Measurements from ENCODE around the gene STK32A.

The STK32A gene

GRCh38 chr5:147398860-147399259, 164.0 kb downstream of the STK32A start:
- Histone ChIP-seq H3K9me3 (ENCODE audit: insufficient read depth, low read length, severe bottlenecking) (no peaks in the 10 kb centered on the region), H3K79me2 (ENCODE audit: insufficient read depth, low read length) (no peaks in the 10 kb centered on the region), H3K4me3 (ENCODE audit: low read depth in 1 of 2, low read length in 2 of 2) (no peak overlapping the region), H3K27ac (ENCODE audit: low read length) (no peak overlapping the region), H3K4me1 (ENCODE audit: insufficient read depth, low read length) (no peaks in the 10 kb centered on the region), H3K4me2 (ENCODE audit: insufficient read depth, low read length) (no peak overlapping the region), H3K9ac (ENCODE audit: low read depth, low read length) (no peak overlapping the region), H3K36me3 (ENCODE audit: insufficient read depth, low read length) (no peaks in the 10 kb centered on the region), H3K27me3 (ENCODE audit: insufficient read depth, low read length, poor library complexity) (no peaks in the 10 kb centered on the region), H4K20me1 (ENCODE audit: insufficient read depth, low read length) (no peaks in the 10 kb centered on the region), H2AFZ (ENCODE audit: low read depth, low read length) (no peak overlapping the region)
- TF ChIP-seq, protein P1, sequence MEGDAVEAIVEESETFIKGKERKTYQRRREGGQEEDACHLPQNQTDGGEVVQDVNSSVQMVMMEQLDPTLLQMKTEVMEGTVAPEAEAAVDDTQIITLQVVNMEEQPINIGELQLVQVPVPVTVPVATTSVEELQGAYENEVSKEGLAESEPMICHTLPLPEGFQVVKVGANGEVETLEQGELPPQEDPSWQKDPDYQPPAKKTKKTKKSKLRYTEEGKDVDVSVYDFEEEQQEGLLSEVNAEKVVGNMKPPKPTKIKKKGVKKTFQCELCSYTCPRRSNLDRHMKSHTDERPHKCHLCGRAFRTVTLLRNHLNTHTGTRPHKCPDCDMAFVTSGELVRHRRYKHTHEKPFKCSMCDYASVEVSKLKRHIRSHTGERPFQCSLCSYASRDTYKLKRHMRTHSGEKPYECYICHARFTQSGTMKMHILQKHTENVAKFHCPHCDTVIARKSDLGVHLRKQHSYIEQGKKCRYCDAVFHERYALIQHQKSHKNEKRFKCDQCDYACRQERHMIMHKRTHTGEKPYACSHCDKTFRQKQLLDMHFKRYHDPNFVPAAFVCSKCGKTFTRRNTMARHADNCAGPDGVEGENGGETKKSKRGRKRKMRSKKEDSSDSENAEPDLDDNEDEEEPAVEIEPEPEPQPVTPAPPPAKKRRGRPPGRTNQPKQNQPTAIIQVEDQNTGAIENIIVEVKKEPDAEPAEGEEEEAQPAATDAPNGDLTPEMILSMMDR (IDR thresholded peaks at IDR 0.05; ENCODE audit: borderline replicate concordance, extremely low read depth, low read length, poor library complexity, severe bottlenecking): no peak
- TF ChIP-seq EZH2 (IDR thresholded peaks at IDR 0.05; ENCODE audit: borderline replicate concordance, low read depth, low read length, severe bottlenecking): no peak
- ATAC-seq (ENCODE audit: insufficient read depth, low read depth) (no peak), DNase-seq (no peak)

DNA sequence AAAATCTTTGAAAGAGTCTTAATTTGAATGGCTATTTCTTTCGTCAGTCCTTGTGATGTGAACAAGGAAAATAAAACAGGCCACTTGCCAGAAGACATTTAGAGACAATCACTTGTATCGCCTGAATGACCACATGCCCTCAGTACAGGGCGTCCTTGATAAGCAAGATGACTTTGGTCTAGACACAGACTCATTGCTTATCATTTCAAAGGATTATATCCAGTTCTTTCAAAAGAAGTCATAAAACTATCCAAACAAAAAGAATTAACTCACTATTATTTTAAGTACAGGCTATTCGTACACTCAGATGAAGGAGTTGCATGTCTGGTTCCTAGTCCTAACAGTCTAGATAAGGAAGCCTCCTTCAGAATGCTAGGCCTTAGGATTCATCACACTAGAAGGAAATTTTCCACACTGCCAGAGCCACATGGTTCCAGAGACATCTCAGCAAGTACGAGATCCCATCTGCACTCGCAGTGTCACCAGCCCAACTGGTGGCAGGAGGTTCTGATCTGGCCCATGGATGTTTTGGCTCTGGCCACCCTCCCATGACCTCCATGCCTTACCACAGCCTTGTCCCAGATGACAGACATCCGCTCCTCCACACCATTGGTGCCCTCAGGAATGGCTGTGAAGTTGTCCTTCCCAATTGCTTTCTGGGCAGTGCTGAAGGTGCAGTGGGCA, 165.4 kb downstream of the STK32A start:
- DNase-seq: no peak
- no peak overlapping the region for H3K27ac ChIP-seq (ENCODE audit: low read length)
- H3K27me3 ChIP-seq (ENCODE audit: insufficient read depth, low read length, poor library complexity): no peaks in the 10 kb centered on the region
- H3K36me3 ChIP-seq (ENCODE audit: insufficient read depth, low read length): no peaks in the 10 kb centered on the region
- no peak overlapping the region for H3K4me3 ChIP-seq (ENCODE audit: low read depth in 1 of 2, low read length in 2 of 2)
- no peaks in the 10 kb centered on the region for H4K20me1 ChIP-seq (ENCODE audit: insufficient read depth, low read length)
- TF ChIP-seq, protein P1 (IDR thresholded peaks at IDR 0.05; ENCODE audit: borderline replicate concordance, extremely low read depth, low read length, poor library complexity, severe bottlenecking): no peak
- no peak for TF ChIP-seq EZH2 (IDR thresholded peaks at IDR 0.05; ENCODE audit: borderline replicate concordance, low read depth, low read length, severe bottlenecking)
- no peaks in the 10 kb centered on the region for H3K79me2 ChIP-seq (ENCODE audit: insufficient read depth, low read length)
- ATAC-seq (ENCODE audit: insufficient read depth, low read depth): no peak
- H3K4me2 ChIP-seq (ENCODE audit: insufficient read depth, low read length): no peak overlapping the region
- H3K4me1 ChIP-seq (ENCODE audit: insufficient read depth, low read length): no peaks in the 10 kb centered on the region
- H3K9me3 ChIP-seq (ENCODE audit: insufficient read depth, low read length, severe bottlenecking): no peaks in the 10 kb centered on the region
- H3K9ac ChIP-seq (ENCODE audit: low read depth, low read length): no peak overlapping the region
- no peak overlapping the region for H2AFZ ChIP-seq (ENCODE audit: low read depth, low read length)

DNA sequence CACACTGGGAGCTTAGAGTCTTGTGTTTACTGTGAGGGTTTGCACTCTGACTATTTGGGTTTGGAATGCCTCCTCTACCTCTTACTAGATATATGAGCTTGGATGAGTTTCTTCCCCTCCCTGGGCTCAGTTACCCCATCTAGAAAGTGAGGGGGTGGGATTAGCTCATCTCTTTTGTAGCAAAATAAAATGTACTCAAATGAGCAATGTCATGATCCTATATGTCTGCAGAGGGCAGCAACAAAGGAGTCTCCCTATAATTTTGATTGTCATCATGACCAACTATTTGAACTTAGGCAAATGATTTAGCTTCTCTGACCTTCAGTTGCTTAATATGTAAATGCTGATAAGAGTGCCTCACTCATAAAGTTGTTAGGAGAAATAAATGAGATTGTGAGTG, 166.1 kb downstream of the STK32A start:
- H3K27ac ChIP-seq (ENCODE audit: low read length): no peak overlapping the region
- H3K79me2 ChIP-seq (ENCODE audit: insufficient read depth, low read length): no peaks in the 10 kb centered on the region
- no peak overlapping the region for H2AFZ ChIP-seq (ENCODE audit: low read depth, low read length)
- no peak for DNase-seq
- H3K4me1 ChIP-seq (ENCODE audit: insufficient read depth, low read length): no peaks in the 10 kb centered on the region
- no peaks in the 10 kb centered on the region for H3K36me3 ChIP-seq (ENCODE audit: insufficient read depth, low read length)
- no peak overlapping the region for H3K4me3 ChIP-seq (ENCODE audit: low read depth in 1 of 2, low read length in 2 of 2)
- no peak overlapping the region for H3K4me2 ChIP-seq (ENCODE audit: insufficient read depth, low read length)
- ATAC-seq (ENCODE audit: insufficient read depth, low read depth): no peak
- no peaks in the 10 kb centered on the region for H4K20me1 ChIP-seq (ENCODE audit: insufficient read depth, low read length)
- no peaks in the 10 kb centered on the region for H3K27me3 ChIP-seq (ENCODE audit: insufficient read depth, low read length, poor library complexity)
- TF ChIP-seq, protein P1 (IDR thresholded peaks at IDR 0.05; ENCODE audit: borderline replicate concordance, extremely low read depth, low read length, poor library complexity, severe bottlenecking): no peak
- no peak for TF ChIP-seq EZH2 (IDR thresholded peaks at IDR 0.05; ENCODE audit: borderline replicate concordance, low read depth, low read length, severe bottlenecking)
- no peaks in the 10 kb centered on the region for H3K9me3 ChIP-seq (ENCODE audit: insufficient read depth, low read length, severe bottlenecking)
- no peak overlapping the region for H3K9ac ChIP-seq (ENCODE audit: low read depth, low read length)

Data from DND-41 (cell line).